K562 (cell line): ENCODE data around the gene GPR176. TPM values are rescaled to one million over a fixed set of nuclear protein-coding genes. Genes with fewer than 3 reads are reported as not detected.

ENCODE experiments used
- ATAC-seq: fragments of 200-7000 bp; cut with Tn5 transposase; 3 replicates; pipeline ENCODE4 v1.9.1; 2020; ENCODE audit warnings: moderate library complexity
- BruUV-seq: library from RNA; stranded (reverse); fragments of 400-500 nt; replicated peaks from 2 replicates; lab custom pipeline; 2021; lab: Mats Ljungman, UMichigan
- CTCF ChIA-PET: fragments of 300-600 bp; formaldehyde crosslinking; extraction: SDS; loops from one replicate; lab custom pipeline; 2021; ENCODE audit warnings: low intra/inter-chr PET ratio; lab: Yijun Ruan, JAX
- POLR2A ChIA-PET: fragments of 300-600, 350-650 bp; sonication (Branson Sonifier 250); formaldehyde crosslinking; extraction: SDS; loops from one replicate; lab custom pipeline; 2021; ENCODE audit warnings: antibody characterized with exemption, inconsistent platforms; lab: Yijun Ruan, JAX
- DNase-seq, 4 experiments: peaks; one replicate each; pipeline versions ENCODE4 v3.0.0 to v3.0.0-alpha.2; 2011 to 2018; ENCODE audit warnings: low spot score in 3 of 4, mixed read lengths in 3 of 4; ENCODE audit errors: extremely low read depth in 1 of 4
- FAIRE-seq: peaks from 2 replicates; lab custom pipeline; 2011; peaks lifted over from hg19 to GRCh38; lab: Jason Lieb, UNC
- H2AFZ ChIP-seq: 2 replicates; pipeline ENCODE4 v1.6.0; 2011; ENCODE audit warnings: low read depth, low read length, control low read depth, inconsistent platforms
- H3K27ac ChIP-seq: fragments of 200-600 bp; 3 replicates; pipeline ENCODE4 v1.8.0; 2011; ENCODE audit warnings: low read depth, mild to moderate bottlenecking, control low read depth, inconsistent platforms, low read length, moderate library complexity, mixed read lengths; ENCODE audit errors: extremely low read depth
- H3K27me3 ChIP-seq, 2 experiments: fragments of 300-600 bp in 1 of 2; 2 replicates in 1 of 2; 3 replicates in 1 of 2; pipeline versions ENCODE4 v1.6.0 to v1.8.0; 2011; ENCODE audit warnings: inconsistent platforms in 2 of 2, low read length in 2 of 2, mild to moderate bottlenecking in 1 of 2, mixed read lengths in 1 of 2, moderate library complexity in 1 of 2; ENCODE audit not compliant: control insufficient read depth in 2 of 2, insufficient read depth in 2 of 2
- H3K36me3 ChIP-seq: fragments of 300-600 bp; 3 replicates; pipeline ENCODE4 v1.8.0; 2011; ENCODE audit warnings: mild to moderate bottlenecking, low read length, inconsistent platforms; ENCODE audit not compliant: control insufficient read depth, insufficient read depth
- H3K4me1 ChIP-seq, 2 experiments: fragments of 200-600 bp in 1 of 2; replicated peaks in 1 of 2; 2 replicates in 1 of 2; 3 replicates in 1 of 2; pipeline versions ENCODE4 v1.5.1 to v1.8.0; 2011; ENCODE audit warnings: inconsistent platforms in 2 of 2, low read length in 2 of 2, mild to moderate bottlenecking in 1 of 2, mixed read lengths in 1 of 2, moderate library complexity in 1 of 2; ENCODE audit not compliant: control insufficient read depth in 2 of 2, insufficient read depth in 2 of 2
- H3K4me2 ChIP-seq: 2 replicates; pipeline ENCODE4 v1.6.1; 2011; ENCODE audit warnings: low read length, control low read depth, inconsistent platforms, mixed read lengths; ENCODE audit not compliant: insufficient read depth
- H3K4me3 ChIP-seq: fragments of 200-600 bp; sonication (generic), shearing (Covaris generic); 2 replicates; pipeline ENCODE4 v1.5.1; 2016; ENCODE audit warnings: control low read depth, inconsistent platforms
- H3K79me2 ChIP-seq: fragments of 200-600 bp; 3 replicates; pipeline ENCODE4 v1.8.0; 2011; ENCODE audit warnings: low read length, inconsistent platforms; ENCODE audit not compliant: control insufficient read depth, insufficient read depth
- H3K9ac ChIP-seq, 2 experiments: 2 replicates each; pipeline versions ENCODE4 v1.6.0 to v1.6.1; 2011; ENCODE audit warnings: low read depth in 2 of 2, low read length in 2 of 2, control low read depth in 1 of 2, inconsistent platforms in 1 of 2, mild to moderate bottlenecking in 1 of 2, mixed read lengths in 1 of 2; ENCODE audit not compliant: insufficient read depth in 1 of 2
- H3K9me1 ChIP-seq: one replicate; pipeline ENCODE4 v1.6.0; 2011; ENCODE audit warnings: inconsistent platforms, mild to moderate bottlenecking, low read length, moderate library complexity; ENCODE audit not compliant: control insufficient read depth, insufficient read depth
- H3K9me3 ChIP-seq: replicated peaks from 2 replicates; pipeline ENCODE4 v1.5.1; 2011; ENCODE audit warnings: low read depth, low read length, inconsistent platforms; ENCODE audit not compliant: control insufficient read depth, insufficient read depth
- H4K20me1 ChIP-seq: replicated peaks from 2 replicates; pipeline ENCODE4 v1.6.1; 2011; ENCODE audit warnings: low read length, inconsistent platforms, mixed read lengths; ENCODE audit not compliant: control insufficient read depth, insufficient read depth
- CBFA2T3 ChIP-seq: fragments of 450-650 bp; IDR thresholded peaks from 2 replicates; pipeline ENCODE4 v1.6.1; 2017
- GATAD2B ChIP-seq: fragments of 450-650 bp; IDR thresholded peaks from 2 replicates; pipeline ENCODE4 v1.6.1; 2017; ENCODE audit warnings: mild to moderate bottlenecking, borderline replicate concordance
- KDM1A ChIP-seq, 2 experiments: fragments of 450-650 bp; IDR thresholded peaks; 2 replicates each; pipeline ENCODE4 v1.6.1; 2016; ENCODE audit warnings: mild to moderate bottlenecking in 2 of 2
- MTA3 ChIP-seq: fragments of 450-650 bp; formaldehyde crosslinking; IDR thresholded peaks from 2 replicates; pipeline ENCODE4 v1.6.1; 2017; ENCODE audit warnings: mild to moderate bottlenecking, borderline replicate concordance
- MXI1 ChIP-seq: IDR thresholded peaks from 2 replicates; pipeline ENCODE4 v1.6.1; 2011; ENCODE audit warnings: low read depth, mild to moderate bottlenecking, improper control_type of control experiment, low read length
- MYC ChIP-seq, 2 experiments: fragments of 250-450 bp in 1 of 2; sonication (Bioruptor Pico) in 1 of 2; IDR thresholded peaks; 2 replicates each; pipeline versions ENCODE4 v1.5.1 to v1.6.1; 2012 to 2021; ENCODE audit warnings: low read depth in 2 of 2, borderline replicate concordance in 1 of 2, improper control_type of control experiment in 1 of 2, low read length in 1 of 2, mild to moderate bottlenecking in 1 of 2, moderate library complexity in 1 of 2
- NR2C2 ChIP-seq, 2 experiments: fragments of 200-800 bp in 1 of 2; sonication (Bioruptor generic) in 1 of 2; sonication (generic) in 1 of 2; formaldehyde crosslinking in 1 of 2; IDR thresholded peaks; 2 replicates each; pipeline versions ENCODE4 v1.6.1 to v1.8.0; 2016 to 2022; ENCODE audit warnings: mild to moderate bottlenecking in 1 of 2, missing compliant biosample characterization in 1 of 2, missing genetic modification characterization in 1 of 2, missing genetic modification reagents in 1 of 2
- RBM14 ChIP-seq: fragments of 200-400 bp; formaldehyde crosslinking; IDR thresholded peaks from 2 replicates; pipeline ENCODE4 v1.6.1; 2018; ENCODE audit warnings: low read depth, mild to moderate bottlenecking, low read length, moderate library complexity, borderline replicate concordance; ENCODE audit not compliant: insufficient read depth
- RCOR1 ChIP-seq, 2 experiments: IDR thresholded peaks; 2 replicates each; pipeline ENCODE4 v1.6.1; 2012; ENCODE audit warnings: low read depth in 2 of 2, low read length in 2 of 2, borderline replicate concordance in 1 of 2, improper control_type of control experiment in 1 of 2
- RFX5 ChIP-seq: IDR thresholded peaks from 2 replicates; pipeline ENCODE4 v1.6.1; 2011; ENCODE audit warnings: low read depth, mild to moderate bottlenecking, improper control_type of control experiment, low read length
- SETDB1 ChIP-seq: IDR thresholded peaks from one replicate; pipeline ENCODE4 v1.6.1; 2012; ENCODE audit warnings: low read length, control low read depth, inconsistent platforms
- SREBF2 ChIP-seq: sonication (generic); formaldehyde crosslinking; IDR thresholded peaks from 2 replicates; pipeline ENCODE4 v1.4.0; 2020; ENCODE audit warnings: mild to moderate bottlenecking, missing genetic modification reagents
- TAL1 ChIP-seq: fragments of 450-650 bp; IDR thresholded peaks from 2 replicates; pipeline ENCODE4 v1.6.1; 2016; ENCODE audit warnings: mild to moderate bottlenecking
- TCF7L2 ChIP-seq: fragments of 150-350 bp; IDR thresholded peaks from 2 replicates; pipeline ENCODE4 v1.6.1; 2016; ENCODE audit warnings: low read depth, mild to moderate bottlenecking, low read length, moderate library complexity
- TEAD1 ChIP-seq, 2 experiments: fragments of 450-650 bp in 1 of 2; sonication (generic) in 1 of 2; formaldehyde crosslinking; IDR thresholded peaks; 2 replicates each; pipeline versions ENCODE4 v1.4.0 to v1.8.0; 2020 to 2022; ENCODE audit warnings: mild to moderate bottlenecking in 2 of 2, missing genetic modification reagents in 1 of 2
- ZNF384 ChIP-seq: IDR thresholded peaks from 2 replicates; pipeline ENCODE4 v1.6.1; 2012; ENCODE audit warnings: low read depth, low read length, improper control_type of control experiment
- WGBS: fragments of 100-300 bp; shearing (Covaris generic); methylation state at CpG from one replicate; pipeline ENCODE4 v1.1.6; 2016; ENCODE audit warnings: low coverage, mixed read lengths; ENCODE audit not compliant: insufficient coverage; ENCODE audit errors: missing lambda C conversion rate; 5-methylcytosine and 5-hydroxymethylcytosine counted together
- in situ Hi-C: fragments of 300-500 bp; cut with MboI; formaldehyde crosslinking; loops from 4 replicates; pipeline ENCODE4 v1.15.0; 2018; ENCODE audit warnings: inconsistent platforms, mixed read lengths
- intact Hi-C: fragments of 100-400 bp; cut with micrococcal nuclease; formaldehyde crosslinking; loops from 2 replicates; pipeline ENCODE4 v1.14.2; 2022
- polyA plus RNA-seq, 8 experiments: library from polyadenylated mRNA; depleted of rRNA in 4 of 8; stranded (reverse) in 5 of 8; unstranded in 3 of 8; fragments of >200 nt; fragmentation: Nextera tagmentation in 2 of 8; fragmentation: Illumina TruSeq in 1 of 8; extraction: Ambion mirVana in 2 of 8; extraction: Trizol in 1 of 8; gene quantifications; 2 replicates each; pipeline versions ENCODE4 v1.2.1 to v1.2.3, GENCODE V29; 2011 to 2014; ENCODE audit warnings: inconsistent platforms in 1 of 8, missing spikeins in 1 of 8
- total RNA-seq, 7 experiments: library from RNA; depleted of rRNA in 6 of 7; stranded (reverse); fragments of >200 nt in 6 of 7; fragmentation: Illumina TruSeq in 2 of 7; extraction: Trizol in 2 of 7; gene quantifications; 2 replicates each; pipeline versions ENCODE4 v1.2.1 to v1.2.3, GENCODE V29; 2011 to 2021; ENCODE audit warnings: low replicate concordance in 1 of 7
- TF ChIP-seq, protein P1 (sequence below), 2 experiments: fragments of 150-350 bp in 1 of 2; IDR thresholded peaks; 2 replicates each; pipeline ENCODE4 v1.6.1; 2012 to 2016; ENCODE audit warnings: low read depth in 2 of 2, low read length in 2 of 2, mild to moderate bottlenecking in 1 of 2, moderate library complexity in 1 of 2

The GPR176 gene
- total and polyA plus RNA-seq, 9 of the 15 experiments (the other 6 are each of a cell fraction or from before 2014, with no cell fraction given), result 0.03 to 1.2 (median 0.76) TPM

DNA sequence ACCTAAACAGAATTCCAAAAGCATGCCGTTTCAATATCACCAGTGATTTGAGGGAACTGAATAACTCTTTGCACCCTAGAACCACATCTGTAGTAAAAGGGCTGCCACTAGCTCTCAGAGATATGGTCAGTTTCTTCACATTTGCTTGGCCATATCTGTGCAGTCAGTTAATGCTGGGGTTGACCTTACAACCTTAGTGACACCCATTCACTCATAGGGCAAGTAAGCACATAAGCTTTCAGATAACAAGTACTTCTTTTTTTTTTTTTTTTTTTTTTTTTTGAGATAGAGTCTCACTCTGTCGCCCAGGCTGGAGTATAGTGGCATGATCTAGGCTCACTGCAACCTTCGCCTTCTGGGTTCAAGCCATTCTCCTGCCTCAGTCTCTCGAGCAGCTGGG lies 117.0 kb downstream of the GPR176 start:
- H3K27me3 ChIP-seq, result peaks cover 22 to 33% of the 10 kb centered on the region in 2 experiments; a peak in 4 of 5 replicates
- WGBS, result 2% methylated on average over 3 of the region's 4 CpGs
- intact Hi-C loops, result no loop called here
- no peaks in the 10 kb centered on the region for H3K36me3 ChIP-seq
- in situ Hi-C loops, result no loop called here
- no peak overlapping the region for H3K4me2 ChIP-seq
- no peaks in the 10 kb centered on the region for H3K9me3 ChIP-seq
- no peak overlapping the region for H3K27ac ChIP-seq
- ChIA-PET POLR2A (interaction anchor here (0.6 to 1.0 kb wide), 2 partner anchors 8 to 72 kb away, joined by 3 read pairs; no protein-coding TSS in a partner anchor), CTCF (no interaction called here)
- no peaks in the 10 kb centered on the region for H3K79me2 ChIP-seq
- no peak for FAIRE-seq
- H3K4me1 ChIP-seq, result no peaks in the 10 kb centered on the region; a peak in 1 of 5 replicates
- no peaks in the 10 kb centered on the region for H3K9me1 ChIP-seq
- no peak overlapping the region for H3K9ac ChIP-seq
- H4K20me1 ChIP-seq, result 0 out of 2 replicates have a peak, but pooled peaks cover 2% of the 10 kb centered on the region
- no TSS peak for BruUV-seq
- DNase-seq, result no peak
- H2AFZ ChIP-seq, result no peak overlapping the region
- no peak for ATAC-seq
- no peak overlapping the region for H3K4me3 ChIP-seq
- TF ChIP-seq RCOR1 (IDR thresholded peaks at IDR 0.05; ENCODE audit: borderline replicate concordance in 1 of 2, low read depth in 2 of 2, low read length in 2 of 2), result peak in 1 of 2 experiments; percentile 77; a peak in 2 of 4 replicates
- peak; percentile 31 to 50; a peak in 3 of 4 replicates for TF ChIP-seq KDM1A (IDR thresholded peaks at IDR 0.05)
- TF ChIP-seq ZNF384, result peak; percentile 74
- no peak for TF ChIP-seq RBM14
- no peak for TF ChIP-seq NR2C2 (CRISPR knock-in tag; IDR thresholded peaks at IDR 0.05)
- 0 out of 2 replicates have a peak, but pooled peaks have one; percentile 12 for TF ChIP-seq NR2C2 (tag; IDR thresholded peaks at IDR 0.05)
- TF ChIP-seq GATAD2B, result no peak
- TF ChIP-seq, protein P1, sequence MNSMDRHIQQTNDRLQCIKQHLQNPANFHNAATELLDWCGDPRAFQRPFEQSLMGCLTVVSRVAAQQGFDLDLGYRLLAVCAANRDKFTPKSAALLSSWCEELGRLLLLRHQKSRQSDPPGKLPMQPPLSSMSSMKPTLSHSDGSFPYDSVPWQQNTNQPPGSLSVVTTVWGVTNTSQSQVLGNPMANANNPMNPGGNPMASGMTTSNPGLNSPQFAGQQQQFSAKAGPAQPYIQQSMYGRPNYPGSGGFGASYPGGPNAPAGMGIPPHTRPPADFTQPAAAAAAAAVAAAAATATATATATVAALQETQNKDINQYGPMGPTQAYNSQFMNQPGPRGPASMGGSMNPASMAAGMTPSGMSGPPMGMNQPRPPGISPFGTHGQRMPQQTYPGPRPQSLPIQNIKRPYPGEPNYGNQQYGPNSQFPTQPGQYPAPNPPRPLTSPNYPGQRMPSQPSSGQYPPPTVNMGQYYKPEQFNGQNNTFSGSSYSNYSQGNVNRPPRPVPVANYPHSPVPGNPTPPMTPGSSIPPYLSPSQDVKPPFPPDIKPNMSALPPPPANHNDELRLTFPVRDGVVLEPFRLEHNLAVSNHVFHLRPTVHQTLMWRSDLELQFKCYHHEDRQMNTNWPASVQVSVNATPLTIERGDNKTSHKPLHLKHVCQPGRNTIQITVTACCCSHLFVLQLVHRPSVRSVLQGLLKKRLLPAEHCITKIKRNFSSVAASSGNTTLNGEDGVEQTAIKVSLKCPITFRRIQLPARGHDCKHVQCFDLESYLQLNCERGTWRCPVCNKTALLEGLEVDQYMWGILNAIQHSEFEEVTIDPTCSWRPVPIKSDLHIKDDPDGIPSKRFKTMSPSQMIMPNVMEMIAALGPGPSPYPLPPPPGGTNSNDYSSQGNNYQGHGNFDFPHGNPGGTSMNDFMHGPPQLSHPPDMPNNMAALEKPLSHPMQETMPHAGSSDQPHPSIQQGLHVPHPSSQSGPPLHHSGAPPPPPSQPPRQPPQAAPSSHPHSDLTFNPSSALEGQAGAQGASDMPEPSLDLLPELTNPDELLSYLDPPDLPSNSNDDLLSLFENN (IDR thresholded peaks at IDR 0.05; ENCODE audit: low read depth in 2 of 2, low read length in 2 of 2), result no peak
- no peak for TF ChIP-seq TCF7L2
- no peak for TF ChIP-seq TEAD1 (CRISPR knock-in tag; IDR thresholded peaks at IDR 0.05)
- no peak for TF ChIP-seq MTA3
- TF ChIP-seq MXI1, result no peak
- no peak for TF ChIP-seq SREBF2 (CRISPR knock-in tag)
- TF ChIP-seq TAL1, result 0 out of 2 replicates have a peak, but pooled peaks have one; percentile 8
- no peak for TF ChIP-seq SETDB1
- TF ChIP-seq CBFA2T3, result peak; percentile 49; the same call in 1 of the 2 replicates
- TF ChIP-seq MYC (IDR thresholded peaks at IDR 0.05; ENCODE audit: low read depth, low read length), result no peak
- TF ChIP-seq MYC (CRISPR knock-in tag; IDR thresholded peaks at IDR 0.05; ENCODE audit: borderline replicate concordance, low read depth), result no peak
- no peak for TF ChIP-seq RFX5
